Body of pancreas (tissue), 4 donors: ENCODE data around the gene HOMEZ.

Experiments used
- CTCF ChIP-seq, 7 experiments: fragments of 450-650 bp in 4 of 7; fragments of 200-600 bp in 3 of 7; sonication (generic) in 3 of 7; IDR thresholded peaks; one replicate each; pipeline ENCODE4 v1.5.1; 2016 to 2019; ENCODE audit warnings: antibody characterized with exemption in 7 of 7
- POLR2A ChIP-seq, 3 donors: fragments of 450-650 bp; IDR thresholded peaks; one replicate each; pipeline ENCODE4 v1.6.1; 2016; ENCODE audit warnings: antibody characterized with exemption in 3 of 3, mild to moderate bottlenecking in 2 of 3

GRCh38 chr14:23310546-23310945 lies 24.6 kb upstream of the HOMEZ start:
- TF ChIP-seq CTCF (IDR thresholded peaks at IDR 0.05) (no peak), POLR2A (IDR thresholded peaks at IDR 0.05) (no peak)
